ENCODE results near the gene MIF.
"Not testable (repeated sequence)": the region's sequence is repeated elsewhere in the genome, so short reads cannot be mapped to it uniquely, and the experiment has no call there.

MIF gene

DNA sequence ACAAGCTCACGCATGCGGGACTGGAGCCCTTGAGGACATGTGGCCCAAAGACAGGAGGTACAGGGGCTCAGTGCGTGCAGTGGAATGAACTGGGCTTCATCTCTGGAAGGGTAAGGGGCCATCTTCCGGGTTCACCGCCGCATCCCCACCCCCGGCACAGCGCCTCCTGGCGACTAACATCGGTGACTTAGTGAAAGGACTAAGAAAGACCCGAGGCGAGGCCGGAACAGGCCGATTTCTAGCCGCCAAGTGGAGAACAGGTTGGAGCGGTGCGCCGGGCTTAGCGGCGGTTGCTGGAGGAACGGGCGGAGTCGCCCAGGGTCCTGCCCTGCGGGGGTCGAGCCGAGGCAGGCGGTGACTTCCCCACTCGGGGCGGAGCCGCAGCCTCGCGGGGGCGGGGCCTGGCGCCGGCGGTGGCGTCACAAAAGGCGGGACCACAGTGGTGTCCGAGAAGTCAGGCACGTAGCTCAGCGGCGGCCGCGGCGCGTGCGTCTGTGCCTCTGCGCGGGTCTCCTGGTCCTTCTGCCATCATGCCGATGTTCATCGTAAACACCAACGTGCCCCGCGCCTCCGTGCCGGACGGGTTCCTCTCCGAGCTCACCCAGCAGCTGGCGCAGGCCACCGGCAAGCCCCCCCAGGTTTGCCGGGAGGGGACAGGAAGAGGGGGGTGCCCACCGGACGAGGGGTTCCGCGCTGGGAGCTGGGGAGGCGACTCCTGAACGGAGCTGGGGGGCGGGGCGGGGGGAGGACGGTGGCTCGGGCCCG, at the start of gene MIF:
Gene MIF, plus strand, starts transcription at position 439 of the 765 bp plus-strand sequence. Its CDS starts 92 bp downstream, at position 531.
- DNase-seq (ENCODE audit: low read depth, low spot score): peak; percentile 86

DNA sequence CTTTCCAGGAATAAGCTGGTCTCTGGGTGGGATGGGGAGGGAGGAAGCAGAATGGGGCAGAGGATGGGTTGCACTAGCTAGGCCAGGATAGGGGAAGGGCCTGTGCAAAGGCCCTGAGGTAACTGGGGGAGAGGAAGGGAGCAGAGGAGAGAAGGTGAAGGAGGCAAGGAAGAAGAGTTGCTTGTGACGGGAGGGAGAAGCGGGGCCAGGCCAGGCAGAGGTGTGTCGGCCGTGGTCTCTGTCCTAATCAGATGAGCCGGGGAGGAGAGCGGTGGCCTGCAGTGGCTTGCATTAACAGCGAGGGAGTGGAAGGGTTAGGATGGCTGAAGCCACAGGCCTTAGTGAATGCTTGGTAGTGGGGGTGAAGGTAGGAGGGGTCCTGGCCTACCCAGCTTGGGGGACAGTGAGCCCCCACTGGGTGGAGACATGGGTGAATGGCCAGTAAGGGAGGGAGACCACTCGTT, 49.4 kb upstream of the MIF start:
- DNase-seq (ENCODE audit: low read depth, low spot score): no peak

DNA sequence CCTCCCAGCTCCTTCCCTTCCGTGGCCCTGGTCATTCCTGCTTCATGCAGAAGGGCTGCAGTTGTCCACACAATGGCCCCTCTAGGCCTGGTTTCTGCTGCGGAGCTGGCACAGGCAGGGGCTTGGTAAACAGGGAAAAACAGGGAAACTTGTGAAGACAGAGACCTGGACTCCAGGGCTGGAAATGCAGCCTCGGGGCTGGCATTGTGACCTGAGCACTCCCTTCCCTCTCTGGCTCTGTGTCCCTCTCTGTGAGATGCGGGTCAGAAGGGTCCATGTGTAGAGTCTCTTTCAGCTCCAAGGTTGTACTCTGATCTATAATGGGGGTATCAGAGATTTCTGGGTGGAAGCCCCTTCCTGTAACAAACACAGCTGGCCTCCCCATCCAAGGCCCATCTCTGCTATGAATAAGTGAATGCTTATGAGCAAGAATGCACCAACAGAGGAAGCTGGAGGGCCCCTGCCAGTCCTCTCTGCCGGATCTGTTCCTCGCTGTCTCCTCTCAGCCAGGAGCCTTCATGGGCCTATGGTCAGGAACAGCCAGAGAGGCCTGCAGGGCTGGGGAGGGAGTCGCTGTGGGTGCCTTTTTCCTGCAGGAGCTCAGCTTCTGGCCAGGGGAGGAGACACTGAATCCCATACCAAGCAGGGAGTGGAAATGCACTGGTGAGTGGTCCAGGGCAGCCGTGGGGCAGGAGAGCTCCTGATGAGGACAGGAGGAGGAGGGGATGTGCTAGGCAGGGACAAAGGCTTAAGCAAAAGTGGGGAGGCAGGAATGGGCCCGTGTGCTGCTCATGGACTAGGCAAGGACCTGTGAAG, 48.7 kb upstream of the MIF start:
- DNase-seq (ENCODE audit: low read depth, low spot score): no peak

DNA sequence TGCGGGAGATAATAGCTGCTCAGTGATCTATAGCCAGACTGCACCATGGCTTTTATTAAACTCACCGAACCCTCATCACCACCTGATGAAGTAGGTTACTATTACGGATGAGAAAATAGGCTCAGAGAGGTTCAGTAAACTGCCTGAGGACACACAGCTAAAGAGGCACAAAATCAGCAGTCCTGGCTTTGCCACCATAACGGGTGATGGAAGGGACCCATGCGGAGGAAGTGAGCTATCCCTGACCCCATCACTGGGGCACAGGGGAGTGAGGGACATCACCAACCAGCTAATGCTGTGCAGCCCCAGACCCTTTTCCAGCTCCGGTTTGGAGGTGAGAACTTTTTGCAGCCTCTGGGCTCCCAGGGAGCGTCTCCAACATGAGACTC, 48.1 kb upstream of the MIF start:
- DNase-seq (ENCODE audit: low read depth, low spot score): no peak

DNA sequence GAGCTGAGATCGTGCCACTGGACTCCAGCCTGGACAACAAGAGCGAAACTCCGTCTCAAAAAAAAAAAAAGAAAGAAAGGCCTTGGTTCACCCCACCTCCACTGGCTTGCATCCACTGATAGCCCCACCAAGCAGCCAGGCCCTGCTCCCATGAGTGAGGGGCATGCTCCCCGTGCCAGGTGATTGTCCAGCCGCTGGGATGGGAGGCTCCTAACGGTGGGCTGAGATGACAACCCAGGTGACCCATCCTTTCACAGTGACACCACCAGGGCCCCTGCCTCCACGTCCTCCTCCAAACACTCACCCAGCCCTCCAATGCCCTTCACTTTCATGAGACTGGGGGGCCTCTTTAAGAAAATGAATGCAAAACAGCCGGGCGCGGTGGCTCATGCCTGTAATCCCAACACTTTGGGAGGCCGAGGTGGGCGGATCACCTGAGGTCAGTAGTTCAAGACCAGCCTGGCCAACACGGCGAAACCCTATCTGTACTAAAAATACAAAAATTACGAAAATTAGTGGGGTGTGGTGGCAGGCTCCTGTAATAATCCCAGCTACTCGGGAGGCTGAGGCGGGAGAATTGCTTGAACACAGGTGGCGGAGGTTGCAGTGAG, 46.8 kb upstream of the MIF start:
- no peak for DNase-seq (ENCODE audit: low read depth, low spot score)

DNA sequence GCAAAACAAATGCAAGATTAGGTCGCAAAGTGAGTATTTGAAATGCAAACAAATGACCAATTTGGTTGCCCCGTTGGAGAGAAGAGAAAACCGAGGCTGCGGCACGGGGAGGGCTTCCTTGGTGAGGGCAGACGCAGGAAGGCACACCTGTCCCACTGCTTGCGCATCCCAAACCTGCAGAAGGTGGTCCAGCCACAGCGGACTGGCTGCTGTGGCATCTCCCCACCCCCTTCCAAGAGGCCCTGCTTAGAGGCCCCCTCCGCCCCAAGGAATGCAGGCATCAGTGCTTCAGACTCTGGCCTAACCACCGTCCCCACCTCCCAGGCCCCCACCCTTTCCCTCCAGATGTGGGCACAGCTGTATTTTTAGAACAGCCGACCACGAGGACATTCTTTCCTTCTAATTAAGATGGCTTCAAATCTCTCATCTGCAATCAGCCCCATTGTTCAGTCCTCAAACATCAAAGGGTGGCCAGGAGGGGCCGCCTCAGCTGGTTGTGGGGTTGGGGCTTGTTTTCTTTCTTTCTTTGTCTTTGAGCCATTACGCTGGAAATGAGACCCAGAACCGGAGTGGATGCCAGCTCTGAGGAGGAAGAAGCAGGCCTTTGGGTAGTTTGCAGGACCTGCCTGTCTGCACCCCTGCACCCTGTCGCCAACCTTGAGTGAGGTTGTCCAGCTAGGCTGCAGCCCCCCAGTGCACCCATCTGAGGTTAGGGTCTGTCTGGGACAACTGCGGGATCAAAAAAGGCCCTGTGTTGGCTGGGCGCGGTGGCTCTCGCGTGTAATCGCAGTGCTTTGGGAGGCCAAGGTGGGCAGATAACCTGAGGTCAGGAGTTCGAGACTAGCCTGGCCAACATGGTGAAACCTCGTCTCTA, 46.0 kb upstream of the MIF start:
- no peak for DNase-seq (ENCODE audit: low read depth, low spot score)

DNA sequence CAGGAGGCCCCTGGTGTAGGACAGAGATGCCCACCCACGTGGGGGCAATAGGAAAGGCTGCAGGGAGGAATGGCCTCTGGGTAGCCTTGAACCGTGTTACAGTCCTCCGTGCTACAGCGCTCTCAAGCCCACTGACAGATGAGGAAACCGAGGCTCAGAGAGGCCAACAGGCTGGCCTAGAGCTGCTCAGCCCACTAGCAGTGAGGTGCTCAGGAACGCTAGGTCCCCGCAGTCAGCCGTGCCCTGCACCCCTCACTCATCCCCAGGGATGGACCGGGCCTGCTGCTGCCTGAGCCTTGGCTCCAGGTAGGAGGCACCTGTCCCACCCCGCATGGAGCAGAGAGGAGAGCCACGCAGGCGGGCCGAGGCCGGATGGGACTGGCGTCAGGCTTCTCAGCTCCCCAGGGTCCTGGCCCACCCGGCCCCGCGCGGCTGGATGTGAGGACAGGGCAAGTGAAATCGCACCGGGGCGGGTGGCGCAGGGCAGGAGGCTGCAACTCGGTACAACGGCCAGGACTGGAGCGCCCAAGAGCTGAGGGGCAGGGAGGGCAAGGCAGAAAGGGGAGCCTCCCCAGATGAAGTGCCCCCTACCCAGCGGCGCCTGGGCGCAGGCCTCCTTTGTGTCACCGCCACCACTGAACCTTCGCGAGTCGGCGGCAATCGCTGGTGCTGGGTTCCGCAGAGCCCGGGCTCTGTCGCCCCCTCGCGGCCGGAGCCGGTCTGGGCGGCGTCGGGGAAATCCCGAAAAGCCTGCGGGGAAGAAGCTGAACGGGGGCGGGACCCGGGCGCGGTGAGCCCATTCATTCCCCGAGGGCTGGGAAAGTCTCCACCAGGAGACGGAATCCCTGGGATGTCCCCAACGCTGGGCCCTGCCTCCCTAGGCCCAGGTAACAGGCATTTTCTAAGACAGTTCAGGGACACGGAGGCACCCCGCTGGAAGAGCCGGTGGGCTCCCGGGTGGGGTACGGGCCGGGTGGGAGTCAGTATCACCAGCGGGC, 44.9 kb upstream of the MIF start:
- DNase-seq (ENCODE audit: low read depth, low spot score): no peak

DNA sequence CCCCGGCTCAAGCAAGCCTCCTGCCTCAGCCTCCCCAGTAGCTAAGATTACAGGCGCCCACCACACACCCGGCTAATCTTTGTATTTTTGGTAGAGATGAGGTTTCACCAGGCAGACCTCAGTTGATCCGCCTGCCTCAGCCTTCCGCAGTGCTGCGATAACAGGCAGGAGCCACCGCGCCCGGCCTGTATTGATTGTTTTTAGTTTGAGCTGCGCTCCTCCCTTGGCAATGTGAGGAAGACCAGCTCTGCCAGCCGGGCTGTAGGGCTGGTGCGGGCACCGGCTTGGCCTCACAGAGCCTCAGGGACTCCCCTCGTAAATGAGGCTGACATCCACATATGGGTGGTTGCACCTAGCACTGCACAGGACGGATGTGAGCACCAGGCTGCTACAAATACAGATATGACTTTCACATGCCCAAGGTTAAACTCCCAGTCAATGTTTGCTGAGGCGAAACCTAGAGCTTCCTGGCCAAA, 44.0 kb upstream of the MIF start:
- no peak for DNase-seq (ENCODE audit: low read depth, low spot score)

DNA sequence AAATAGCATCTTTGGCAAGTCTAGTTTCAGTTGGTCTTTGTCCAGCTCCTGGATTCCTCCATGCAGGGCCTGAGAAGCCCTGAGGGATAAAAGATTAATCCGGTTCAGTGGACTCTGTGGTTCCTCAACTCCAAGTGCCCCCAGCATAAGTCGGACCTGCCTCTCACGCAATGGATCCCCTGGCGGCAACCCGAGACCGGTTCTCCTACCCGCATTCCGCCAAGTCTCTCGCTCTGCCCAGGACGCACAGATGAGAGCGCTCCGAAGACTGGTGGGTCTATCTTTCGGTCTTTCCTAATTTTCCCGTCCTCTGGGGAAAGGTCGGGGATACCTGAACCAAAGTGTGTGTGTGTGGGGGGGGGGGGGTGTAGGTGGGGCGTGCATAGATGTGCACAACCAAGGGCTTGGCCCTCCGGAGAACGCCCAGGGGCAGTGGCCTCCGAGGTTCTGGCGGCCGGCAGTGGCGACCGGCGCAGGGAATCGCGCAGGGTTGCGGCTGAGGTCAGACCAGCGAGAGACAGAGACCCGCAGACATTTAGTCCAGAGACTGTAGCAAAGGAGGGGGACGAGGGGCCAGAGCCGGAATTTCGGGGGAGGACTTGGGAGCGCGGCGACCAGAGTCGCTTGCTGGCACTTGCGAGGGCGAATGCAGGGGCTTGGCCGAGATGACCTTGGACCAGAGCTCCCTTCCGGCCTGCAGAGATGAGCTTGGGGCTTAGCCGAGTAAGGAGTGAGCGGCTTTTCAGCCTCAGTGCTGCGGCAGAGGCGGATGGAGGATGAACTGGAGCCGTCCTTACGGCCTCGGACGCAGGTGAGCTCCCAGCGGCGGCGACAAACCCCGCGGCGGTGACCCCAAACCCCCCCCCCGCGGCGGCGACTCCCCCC, 37.2 kb upstream of the MIF start:
- DNase-seq (ENCODE audit: low read depth, low spot score): no peak

DNA sequence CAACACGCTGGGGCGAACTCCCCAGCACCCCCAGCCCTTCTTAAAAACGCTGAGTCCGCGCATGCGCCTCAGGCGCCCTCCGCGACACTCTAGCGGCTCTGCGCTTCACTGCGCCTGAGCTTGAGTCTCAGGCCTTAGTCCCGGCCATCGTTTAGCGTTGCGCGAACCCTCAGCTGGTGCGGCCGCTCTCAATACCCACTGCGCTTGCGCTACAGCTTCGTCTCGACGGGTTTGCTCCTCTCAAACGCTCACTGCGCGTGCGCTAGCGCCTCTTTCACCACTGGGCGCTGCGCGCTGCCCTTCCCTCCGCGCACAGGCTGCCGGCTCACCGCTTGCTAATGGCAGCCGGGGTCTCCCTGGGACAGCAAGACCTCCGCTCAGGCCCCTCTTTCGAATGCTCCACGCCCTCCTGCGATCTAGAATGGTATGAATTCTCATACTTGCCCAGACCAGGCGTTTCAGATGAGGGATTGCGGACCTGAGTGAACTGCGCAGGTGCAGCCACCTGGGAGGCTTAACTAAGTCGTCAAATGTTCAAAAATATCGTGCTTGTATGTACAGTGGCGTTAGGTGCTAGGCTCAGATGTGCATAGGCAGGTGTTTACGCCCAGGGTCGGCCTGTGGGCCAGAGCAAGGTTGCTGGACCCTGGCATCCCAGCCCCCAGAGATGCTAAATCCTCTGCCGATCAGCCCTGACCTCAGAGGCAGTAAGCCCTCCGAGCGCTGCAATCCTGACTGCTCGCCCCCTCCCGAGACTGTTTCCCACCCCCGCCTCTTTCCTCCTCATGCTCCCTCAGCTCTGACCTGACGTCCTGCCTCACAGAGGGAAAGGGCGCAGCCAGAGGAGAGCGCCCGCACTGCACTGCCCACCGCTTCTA, 36.3 kb upstream of the MIF start, which contains the start of gene SLC2A11:
Gene SLC2A11, plus strand, starts transcription at position 270 of the 878 bp plus-strand sequence. Its CDS starts 125 bp downstream, at position 395.
- peak; percentile 87 for DNase-seq (ENCODE audit: low read depth, low spot score)

DNA sequence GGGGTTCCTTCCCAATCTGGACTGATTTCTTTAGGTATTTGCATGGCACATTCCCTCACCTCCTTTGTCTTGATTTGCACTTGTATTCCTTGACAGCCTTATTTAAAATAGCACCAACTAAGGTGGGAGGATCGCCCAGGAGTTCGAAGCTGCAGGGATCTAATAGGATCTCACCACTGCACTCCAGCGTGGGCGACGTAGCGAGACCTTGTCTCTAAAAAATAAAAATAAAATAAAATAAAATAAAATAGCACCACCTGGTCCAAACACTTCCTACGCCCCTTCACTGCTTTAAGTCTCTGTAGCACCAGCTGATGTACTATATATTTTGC, 35.7 kb upstream of the MIF start:
- DNase-seq (ENCODE audit: low read depth, low spot score): no peak

DNA sequence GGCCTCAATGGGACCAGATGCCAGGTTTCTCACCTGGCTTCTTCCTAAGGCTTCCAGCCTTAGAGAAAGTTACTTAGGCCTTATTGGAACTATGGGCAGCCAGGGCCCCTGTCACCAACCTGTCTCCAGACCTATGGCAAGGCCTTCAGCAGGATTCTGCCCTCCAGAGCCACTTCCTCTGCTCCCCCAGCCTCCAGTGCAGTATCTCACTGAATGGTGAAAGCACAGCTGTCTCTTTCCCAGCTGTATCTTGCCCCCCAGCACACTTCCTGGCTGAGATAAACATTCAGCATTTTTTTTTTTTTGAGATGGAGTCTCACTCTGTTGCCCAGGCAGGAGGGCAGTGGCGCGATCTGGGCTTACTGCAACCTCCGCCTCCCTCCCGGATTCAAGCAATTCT, 35.0 kb upstream of the MIF start:
- no peak for DNase-seq (ENCODE audit: low read depth, low spot score)

DNA sequence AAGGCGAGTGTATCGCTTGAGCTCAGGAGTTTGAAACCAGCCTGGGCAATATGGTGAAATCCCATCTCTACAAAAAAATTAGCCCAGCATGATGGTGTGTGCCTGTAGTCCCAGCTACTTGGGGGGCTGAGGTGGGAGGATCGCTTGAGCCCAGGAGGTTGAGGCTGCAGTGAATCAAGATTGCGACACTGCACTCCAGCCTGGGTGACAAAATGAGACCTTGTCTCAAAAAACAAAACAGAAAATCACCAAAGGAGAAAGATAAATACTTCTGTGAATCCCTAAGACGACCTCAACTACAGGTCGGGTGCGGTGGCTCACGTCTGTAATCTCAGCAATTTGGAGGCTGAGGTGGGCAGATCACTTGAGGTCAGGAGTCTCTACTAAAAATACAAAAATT, 34.0 kb upstream of the MIF start:
- not testable (repeated sequence) for DNase-seq (ENCODE audit: low read depth, low spot score)

DNA sequence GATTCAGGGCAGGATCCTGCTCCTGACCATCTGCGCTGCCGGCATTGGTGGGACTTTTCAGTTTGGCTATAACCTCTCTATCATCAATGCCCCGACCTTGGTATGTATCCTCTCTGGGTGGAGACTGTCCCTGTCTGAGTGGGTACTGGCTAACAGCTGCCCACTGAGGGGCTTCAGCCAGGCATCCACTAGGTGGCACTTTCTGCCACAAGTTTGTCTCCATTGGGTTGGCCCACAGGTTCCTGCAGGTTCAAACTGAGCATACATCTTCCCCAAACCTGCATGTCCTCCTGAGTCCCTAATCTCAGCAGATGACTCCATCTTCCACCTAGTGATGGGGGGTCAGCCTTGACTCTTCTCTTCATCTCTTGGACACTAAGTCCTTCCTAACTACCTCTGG, 32.1 kb upstream of the MIF start:
- DNase-seq (ENCODE audit: low read depth, low spot score): no peak

DNA sequence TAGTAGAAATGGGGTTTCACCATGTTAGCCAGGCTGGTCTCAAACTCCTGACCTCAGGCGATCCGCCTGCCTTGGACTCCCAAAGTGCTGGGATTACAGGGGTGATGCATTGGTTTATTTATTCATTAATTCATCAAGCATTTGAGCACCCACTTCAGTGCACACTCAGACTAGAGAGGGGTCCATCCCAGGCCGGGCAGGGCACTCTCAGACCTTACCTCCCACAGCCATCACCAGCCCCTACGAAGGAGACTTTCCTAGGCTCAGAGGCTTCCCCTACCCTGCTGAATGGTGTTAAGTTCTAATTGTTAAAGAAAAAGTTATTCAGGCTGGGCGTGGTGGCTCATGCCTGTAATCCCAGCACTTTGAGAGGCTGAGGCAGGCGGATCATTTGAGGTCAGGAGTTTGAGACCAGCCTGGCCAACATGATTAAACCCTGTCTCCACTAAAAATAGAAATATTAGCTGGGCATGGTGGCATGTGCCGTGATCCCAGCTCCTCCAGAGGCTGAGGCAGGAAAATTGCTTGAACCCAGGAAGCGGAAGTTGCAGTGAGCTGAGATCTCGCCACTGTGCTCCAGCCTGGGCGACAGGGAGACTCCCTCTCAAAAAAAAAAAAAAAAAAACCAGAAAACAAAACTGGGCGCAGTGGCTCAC, 29.6 kb upstream of the MIF start:
- not testable (repeated sequence) for DNase-seq (ENCODE audit: low read depth, low spot score)

DNA sequence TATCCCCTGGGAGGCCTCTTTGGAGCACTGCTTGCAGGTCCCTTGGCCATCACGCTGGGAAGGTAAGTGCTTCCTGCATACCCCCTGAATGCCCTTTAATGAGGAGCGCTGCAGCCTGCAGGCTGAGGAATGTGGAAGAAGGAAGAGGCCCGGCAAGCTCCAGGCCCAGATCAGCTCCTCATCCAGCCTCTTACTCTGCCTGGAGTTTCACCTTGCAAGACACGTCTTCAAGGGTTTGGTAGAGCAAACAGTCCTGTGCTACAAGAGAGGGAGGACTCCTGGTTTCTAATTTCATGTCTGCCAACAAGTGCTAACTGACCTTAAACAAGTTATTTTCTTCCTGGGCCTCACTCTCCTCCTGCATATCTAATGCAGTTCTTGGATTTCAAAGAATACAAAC, 25.6 kb upstream of the MIF start:
- no peak for DNase-seq (ENCODE audit: low read depth, low spot score)

DNA sequence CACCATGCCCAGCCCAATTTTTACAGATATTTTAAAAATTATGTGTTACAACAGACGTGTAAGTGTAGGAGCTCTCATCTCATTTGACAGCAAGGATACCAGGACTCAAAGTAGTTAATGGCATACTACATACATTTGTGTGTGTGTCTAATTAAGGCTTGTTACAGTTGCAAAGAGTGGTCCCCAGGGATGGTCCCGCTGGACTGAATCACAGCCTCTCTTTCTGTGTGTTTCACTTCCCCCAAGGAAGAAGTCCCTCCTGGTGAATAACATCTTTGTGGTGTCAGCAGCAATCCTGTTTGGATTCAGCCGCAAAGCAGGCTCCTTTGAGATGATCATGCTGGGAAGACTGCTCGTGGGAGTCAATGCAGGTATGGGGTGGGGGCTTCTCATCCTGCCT, 19.3 kb upstream of the MIF start:
- no peak for DNase-seq (ENCODE audit: low read depth, low spot score)

DNA sequence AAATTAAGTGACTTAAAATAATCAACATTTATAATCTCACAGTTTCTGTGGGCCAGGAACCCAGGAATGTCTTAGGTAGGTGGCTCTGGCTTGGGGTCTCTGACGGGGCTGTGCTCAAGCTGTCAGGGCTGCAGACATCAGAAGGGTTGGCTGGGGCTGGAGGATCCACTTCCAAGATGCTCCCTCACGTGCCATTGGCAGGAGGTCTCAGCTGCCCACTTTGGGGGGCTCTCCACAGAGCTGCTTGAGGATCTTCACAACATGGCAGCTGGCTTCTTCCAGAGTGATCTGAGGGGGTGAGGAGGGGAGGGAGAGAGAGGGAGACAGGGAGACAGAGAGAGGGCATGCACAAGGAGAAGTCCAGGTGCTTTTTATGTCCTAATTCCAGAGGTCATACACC, 18.4 kb upstream of the MIF start:
- no peak for DNase-seq (ENCODE audit: low read depth, low spot score)
